Stimulated activated CD4-positive, alpha-beta T cell treated with anti-CD3 and anti-CD28 coated beads, Interleukin-4, amount 100 ng/mL, for 24 hours (primary cell): ENCODE measurements around the gene RAP1GAP.
"Not testable (repeated sequence)": the region's sequence is repeated elsewhere in the genome, so short reads cannot be mapped to it uniquely, and the experiment has no call there.

ENCODE experiments used
- DNase-seq: peaks from one replicate; pipeline ENCODE4 v3.0.0-alpha.2; 2020

RAP1GAP gene

DNA sequence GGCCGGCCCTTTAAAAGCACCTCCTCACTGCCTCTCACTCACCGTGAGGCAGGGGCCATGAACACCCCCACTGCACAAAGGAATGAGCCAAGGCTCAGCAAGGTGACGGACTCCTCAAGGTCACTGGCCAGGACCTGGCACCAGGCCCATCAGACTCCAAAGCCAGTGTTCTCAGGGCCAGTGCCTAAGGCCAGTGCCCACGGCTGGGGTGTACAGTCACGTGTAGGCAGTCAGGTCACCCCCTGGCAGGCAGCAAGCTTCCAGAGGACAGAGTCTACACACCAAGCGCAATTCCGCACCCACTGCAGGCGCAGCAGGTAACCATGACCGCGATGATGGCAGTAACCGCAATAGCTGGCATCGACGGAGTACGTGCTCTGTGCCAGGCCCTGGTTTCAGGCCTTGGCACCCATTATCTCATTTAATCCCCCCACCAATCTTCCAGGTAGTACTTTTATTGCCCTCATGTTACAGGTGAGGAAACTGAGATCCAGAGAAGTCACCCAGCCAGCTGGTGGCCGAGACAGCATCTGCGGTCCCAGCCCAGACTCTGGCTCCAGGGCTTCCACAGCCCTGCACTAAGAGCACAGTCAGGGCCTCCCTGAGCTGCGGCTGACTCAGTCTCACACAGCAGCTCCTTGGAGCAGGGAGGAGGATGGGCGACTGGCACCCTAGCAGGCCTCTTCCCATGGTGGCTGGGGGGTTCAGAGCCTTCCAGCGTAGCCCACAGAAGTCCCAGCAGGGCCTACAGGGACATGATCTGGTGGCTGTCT is 27.0 kb downstream of the RAP1GAP start:
- DNase-seq: no peak

DNA sequence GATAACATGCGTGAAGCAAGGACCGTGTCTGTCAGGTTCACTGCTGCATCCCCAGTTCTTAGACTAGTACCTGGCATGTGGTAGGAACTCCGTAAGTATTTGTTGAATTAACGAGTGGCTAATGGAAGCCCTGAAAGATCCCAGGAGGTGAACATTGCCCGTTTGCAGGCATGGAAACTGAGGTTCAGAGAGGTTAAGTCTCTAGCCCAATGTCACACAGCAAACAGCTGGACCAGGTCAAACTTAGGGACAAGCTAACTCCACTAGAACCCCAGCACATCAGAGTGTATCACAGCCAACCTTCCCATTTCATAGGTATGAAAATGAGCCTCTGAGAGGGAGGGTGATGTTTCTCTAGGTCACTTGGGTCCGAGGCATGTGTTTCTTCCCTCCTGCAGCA is 27.6 kb downstream of the RAP1GAP start:
- no peak for DNase-seq

DNA sequence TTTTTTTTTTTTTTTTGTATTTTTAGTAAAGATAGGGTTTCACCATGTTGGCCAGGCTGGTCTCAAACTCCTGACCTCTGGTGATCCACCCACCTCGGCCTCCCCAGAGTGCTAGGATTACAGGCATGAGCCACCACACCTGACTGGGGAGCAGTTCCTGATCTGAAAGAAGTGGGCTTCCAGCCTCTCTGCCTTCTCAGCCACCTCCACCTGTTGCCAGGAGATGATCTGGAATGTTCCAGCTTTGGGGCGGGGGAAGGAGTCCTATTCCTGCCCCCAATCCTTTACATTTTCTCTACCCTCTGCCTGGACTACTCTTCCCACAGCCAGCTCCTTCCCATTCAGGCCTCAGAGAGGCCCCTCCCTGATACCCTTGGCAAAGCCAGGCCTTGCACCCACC is 28.1 kb downstream of the RAP1GAP start:
- no peak for DNase-seq

DNA sequence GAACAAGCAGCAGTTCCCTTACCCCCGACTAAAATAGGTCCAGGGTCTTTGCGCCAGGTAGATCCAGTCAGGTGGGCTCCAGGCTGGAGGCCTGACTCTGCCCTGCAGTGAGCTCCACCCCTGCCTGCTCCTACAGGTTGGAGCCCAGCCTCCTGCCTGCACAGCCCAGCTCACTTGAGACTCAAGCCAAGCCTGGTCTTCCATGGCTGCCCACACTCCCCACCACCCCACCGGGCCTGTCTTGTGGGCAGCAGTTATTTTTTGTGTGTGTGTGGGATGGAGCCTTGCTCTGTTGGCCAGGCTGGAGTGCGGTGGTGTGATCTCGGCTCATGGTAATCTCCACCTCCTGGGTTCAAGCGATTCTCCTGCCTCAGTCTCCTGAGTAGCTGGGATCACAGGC is 28.5 kb downstream of the RAP1GAP start:
- DNase-seq: no peak

DNA sequence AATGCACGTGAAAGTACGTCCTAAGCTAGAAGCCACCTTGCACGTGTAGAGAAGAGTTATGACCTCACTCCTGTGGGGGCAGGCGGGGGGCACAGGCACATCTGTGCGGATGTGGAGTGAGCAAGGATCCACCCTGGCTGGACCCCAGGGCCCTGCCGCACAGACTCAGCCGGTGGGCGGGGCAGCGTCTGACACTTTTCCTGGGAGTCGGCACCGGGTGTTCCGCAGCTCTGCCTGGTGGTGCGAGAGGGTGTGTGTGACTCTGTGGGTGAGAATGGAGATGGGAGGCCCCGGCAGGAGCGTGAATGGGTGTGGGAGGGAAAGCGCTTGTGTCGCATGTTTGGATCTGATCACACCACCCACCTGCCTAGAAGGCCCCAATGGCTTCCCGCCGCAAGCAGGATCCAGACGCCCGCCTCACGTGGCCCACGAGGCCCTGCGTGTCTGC is 29.5 kb downstream of the RAP1GAP start:
- no peak for DNase-seq

DNA sequence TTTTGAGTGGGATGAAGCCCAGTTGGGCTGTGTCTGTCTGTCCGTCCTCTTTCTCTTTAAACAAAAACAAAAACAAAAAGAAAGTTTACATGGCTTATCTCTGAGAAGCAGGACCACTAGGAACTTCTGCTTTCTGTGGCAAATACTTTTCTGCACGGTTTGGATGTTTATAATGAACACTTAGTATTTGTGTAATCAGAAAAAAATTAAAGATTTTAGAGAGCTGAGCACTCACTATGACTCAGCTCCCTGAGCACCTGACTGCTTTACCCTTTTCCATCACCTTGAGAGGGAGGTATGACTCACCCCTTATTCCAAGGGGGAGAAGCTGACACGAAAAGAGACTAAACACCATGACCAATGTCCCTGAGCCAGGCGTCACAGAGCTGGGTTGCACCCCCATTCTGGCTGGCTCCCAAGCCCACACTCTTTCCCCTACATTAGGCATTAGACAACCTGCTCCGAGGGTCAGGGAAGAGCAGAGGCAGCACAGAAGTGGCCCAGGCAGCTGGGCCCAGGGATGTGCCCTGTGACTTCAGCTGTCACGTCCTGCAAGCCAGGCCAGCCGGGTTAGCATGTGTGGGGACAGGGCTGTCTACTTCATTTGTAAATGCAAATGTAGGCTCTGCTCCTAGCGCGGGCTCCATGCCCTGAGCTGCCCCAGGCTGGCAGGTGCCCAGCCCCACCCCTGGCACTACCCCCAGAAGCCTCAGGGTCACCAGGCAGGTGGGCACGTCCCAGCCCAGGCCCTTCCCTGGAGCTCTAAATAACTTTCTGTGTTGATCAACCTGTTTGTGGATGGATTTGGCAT is 30.4 kb downstream of the RAP1GAP start:
- peak; percentile 19 for DNase-seq

DNA sequence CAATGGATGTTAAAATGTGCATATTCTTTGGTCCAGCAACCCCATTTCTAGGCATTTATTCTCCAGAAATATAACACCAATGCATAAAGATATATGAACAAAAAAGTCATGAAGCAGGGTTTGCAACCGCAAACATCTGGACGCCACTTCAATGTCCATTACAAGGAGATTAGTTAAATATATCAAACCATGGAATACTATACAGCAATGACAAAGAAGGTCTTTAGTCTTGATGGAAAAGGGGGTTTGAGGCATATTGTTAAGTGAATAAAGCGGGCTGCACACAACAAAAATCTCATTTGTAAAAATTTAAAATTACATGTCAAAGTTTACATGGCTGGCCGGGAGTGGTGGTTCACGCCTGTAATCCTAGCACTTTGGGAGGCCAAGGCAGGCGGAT is 31.6 kb downstream of the RAP1GAP start:
- DNase-seq: no peak

DNA sequence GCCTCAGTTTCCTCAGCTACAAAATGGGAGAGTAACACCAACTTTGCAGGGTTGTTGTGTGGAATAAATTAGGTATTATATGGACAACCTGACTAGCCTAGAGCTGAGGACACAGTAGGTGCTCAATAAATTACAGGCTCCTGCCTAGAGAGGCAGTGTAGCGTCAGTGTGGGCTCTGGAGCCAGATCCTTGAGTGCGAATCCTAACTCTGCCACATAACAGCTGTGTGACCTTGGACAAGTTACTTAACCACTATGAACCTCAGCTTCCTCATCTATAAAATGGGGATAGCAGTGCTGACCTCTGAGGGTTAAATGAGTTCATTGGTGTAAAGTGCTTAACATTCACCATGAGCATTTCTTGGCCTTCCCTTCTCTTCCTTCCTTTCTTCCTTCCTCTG is 33.1 kb downstream of the RAP1GAP start:
- DNase-seq: no peak

DNA sequence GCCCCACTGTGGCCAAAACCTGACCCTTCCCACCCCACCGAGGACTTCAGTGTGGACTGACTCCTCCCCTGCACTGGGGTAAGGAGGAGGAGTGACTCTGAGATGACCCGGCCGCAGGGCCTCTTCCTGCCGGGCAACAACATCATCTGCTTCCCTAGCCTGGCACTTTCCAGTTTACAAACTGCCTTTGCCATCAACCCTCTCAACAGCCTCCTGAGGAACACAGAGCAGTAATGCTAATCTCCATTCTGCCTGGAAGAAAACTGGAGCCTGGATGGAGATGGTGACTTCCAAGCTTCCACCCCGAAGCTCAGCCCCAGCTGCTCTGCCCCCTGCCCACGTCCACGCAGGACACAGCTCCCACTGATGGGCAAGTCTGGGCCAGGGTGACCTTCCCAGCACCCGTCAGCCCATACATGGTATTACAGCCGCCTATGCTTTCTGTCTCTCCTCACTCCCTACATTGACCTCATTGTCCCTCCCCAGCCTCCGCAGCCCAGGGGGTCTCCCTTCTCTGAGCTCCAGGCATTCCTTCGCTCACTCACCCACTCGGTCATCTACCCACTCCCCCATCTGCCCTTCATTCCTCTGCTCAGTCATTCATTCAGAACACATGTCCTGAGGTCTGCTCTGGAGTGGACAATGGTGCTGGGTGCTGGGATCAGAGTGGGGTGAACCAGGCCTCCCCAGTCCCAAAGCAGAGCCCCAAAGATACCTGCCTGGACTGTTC is 34.2 kb downstream of the RAP1GAP start:
- DNase-seq: no peak

DNA sequence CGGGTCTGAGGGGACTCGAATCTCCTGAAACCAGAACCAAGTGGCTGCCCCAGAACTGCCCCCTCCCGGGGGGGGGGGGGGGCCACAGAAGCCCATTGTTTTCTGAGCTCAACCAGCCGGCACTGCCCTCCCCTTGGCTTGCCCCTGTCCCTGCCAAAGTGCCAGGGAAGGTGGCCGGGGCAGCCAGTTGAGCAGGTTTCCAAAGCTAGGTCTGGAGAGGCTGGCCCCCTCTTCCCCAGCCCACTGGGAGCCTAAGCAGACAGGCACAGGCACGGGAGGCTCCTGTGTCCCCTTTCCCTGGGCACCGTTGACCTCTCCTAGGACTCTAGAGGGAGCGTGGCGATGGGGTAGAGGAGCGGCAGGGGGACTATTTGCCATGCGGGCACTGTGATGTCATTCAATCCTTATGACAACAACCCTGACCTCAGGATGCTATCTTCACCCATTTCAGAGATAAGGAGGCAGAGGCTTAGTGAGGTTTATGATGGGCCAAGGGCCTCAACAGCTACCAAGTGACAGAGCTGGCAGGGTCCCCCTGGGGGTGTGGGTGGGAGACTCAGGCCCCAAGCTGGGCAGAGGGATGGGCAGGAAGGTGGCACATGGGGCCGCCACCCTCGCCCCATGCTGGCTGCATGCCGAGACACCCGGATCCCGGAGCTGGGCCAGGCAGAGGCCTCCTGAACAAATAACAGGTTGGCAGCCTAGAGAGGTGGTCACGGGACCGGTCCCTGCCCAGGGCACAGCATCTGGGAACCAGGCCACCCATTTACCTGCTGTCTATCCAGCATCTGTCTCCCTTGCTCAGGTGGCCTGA is 35.0 kb downstream of the RAP1GAP start:
- no peak for DNase-seq

DNA sequence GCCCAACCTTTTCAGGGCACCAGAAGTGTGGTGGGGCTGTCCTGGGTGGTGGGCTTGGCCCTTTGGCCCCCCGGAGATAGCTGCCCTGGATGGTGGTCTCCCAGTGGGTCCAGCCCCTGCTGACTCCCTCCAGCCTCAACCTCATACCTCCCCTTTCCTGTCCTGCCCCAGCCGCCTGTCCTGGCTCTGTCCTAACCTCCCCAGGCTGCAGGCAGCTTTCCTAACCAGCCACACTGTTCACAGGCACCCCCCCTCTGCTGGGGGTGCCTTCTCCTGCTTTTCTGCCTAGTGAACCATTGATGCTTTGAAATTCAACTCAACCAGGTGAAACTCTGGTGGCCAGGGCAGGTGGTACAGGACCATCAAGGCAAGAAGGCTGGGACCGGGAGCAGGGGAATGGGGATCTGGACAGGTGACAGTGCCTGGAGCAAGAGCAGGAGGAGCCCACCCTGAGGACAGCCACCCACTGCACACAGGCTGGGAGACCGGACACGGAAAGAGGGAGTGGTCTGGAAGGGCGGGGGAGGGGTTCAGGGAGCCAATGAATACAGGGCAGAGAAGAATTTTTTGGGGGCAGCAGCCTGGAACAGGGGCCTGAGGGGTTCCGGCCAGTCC is 35.9 kb downstream of the RAP1GAP start:
- DNase-seq: no peak

DNA sequence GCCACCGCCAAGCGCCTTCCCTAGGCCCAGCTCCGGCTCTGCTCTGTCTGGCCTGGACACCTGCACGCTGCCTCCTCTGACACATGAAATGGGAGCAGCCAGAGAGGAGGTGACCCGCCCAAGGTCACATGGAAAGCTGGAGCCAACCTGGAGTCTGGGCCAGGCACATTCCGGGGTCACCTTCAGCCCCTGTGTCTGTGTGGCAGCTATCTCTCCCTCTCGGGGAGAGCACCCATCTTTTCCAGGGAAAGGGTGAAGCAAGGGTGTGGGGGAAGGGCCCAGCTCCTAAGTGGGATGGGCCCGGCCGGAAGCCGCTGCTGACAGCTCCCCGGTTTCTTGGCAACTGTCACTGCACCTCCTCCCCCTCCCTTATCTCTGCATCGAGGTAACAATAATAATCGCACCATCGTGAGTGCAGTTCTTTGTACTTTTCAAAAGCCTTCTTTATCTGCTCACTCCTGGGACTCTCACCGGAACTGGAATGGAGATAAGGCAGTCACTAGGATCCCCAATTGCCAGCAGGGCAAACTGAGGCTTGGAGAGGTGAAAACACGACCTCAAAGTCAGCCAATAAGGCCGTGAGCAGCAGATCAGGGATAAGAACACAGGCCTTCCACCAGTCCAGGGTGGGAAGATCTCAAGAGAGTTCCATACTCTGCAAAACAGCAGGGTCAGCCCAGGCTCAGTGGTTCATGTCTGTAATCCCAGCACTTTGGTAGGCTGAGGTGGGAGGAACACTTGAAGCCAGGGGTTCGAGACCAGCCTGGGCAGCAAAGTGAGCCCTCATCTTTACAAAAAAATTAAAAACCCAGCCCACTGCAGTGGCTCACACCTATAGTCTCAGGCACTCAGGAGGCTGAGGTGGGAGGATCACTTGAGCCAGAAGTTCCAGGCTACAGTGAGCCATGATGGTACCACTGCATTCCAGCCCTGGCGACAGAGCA is 36.9 kb downstream of the RAP1GAP start:
- DNase-seq: no peak

DNA sequence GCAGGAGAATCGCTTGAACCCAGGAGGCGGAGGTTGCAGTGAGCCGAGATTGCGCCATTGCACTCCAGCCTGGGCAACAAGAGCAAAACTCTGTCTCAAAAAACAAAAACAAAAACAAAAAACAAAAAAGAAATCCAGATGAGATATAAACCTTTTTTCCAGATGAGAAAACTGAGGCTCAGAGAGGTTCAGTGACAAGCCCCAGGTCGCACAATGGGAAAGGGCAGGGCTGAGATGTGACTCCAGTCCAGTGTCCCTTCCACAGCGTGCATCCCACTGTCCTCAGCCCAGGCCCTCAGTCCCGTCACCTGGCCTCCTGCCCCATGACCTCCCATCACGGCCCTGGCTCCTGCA is 37.6 kb downstream of the RAP1GAP start:
- not testable (repeated sequence) for DNase-seq

DNA sequence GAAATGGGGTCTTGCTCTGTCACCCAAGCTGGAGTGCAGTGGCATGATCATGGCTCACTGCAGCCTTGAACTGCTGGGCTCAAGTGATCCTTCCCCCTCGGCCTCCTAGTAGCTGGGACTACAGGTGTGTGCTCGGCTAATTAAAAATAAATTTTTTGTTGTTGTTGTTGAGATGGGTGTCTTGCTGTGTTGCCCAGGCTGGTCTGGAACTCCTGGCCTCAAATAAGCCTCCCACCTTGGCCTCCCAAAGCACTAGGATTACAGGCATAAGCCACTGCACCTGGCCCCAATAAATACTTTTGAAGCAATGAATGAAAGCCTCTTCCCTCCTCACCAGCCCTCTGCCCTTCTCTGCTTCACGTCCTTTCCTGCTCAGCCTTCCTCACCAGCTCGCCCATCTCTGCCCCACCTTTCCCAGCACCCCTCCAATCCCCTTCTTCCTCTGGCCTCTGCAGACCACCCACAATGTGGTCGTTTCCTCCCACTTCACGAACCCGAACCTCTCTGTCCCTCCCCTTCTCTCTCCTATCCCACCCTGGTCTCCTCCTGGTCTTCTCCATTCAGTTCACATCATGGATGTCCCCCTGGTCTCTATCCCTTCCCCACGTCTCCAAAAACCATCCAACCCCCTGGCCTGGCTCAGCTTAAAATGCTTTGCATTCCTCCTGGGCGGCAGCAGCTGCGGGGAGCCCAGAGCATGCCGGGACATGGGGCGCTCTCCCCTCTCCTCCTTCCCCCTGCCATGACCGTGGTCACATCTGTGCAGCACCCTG is 38.4 kb downstream of the RAP1GAP start:
- DNase-seq: no peak

DNA sequence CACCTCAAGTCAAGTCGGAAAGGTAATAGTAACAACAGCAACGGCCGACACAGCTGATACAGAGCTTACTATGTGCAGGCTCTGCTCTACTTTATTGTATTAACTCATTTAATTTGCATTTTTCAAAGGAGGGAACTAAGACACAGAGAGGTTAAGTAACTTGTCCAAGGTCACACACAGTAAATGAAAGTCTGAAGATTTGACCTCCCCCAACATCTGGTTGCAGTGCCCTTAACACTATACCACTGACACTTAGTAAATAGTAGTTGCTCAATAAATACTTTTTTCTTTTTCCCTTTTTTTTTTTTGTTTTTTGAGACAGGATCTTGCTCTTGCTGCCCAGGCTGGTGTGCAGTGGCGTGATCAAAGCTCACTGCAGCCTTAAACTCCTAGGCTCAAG is 39.2 kb downstream of the RAP1GAP start:
- DNase-seq: no peak

DNA sequence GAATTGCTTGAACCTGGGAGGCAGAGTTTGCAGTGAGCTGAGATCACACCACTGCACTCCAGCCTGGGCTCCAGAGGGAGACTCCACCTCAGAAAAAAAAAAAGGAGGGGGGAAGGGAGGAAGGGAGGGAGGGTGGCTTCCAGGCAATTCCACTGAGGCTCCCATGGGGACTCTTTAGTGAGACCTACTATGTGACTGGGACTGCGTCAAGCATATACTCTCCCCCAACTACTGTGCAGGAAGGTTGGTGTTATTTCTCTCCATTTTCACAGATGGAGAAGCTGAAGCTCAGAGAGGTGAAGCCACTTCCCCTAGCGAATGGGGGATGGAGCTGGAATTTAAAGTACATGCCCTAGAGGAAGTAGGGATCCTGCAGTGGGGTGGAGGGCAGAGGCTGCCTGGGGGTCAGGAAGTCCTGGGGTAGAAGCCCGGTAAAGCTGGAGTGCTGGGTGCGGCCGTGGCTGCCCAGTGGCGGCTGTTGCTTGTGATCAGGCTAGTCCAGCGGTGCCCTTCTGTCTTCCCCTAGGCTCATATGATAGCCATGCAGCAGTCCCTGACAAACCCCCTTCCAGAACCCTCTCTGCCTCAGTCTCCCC is 40.3 kb downstream of the RAP1GAP start:
- DNase-seq: no peak

DNA sequence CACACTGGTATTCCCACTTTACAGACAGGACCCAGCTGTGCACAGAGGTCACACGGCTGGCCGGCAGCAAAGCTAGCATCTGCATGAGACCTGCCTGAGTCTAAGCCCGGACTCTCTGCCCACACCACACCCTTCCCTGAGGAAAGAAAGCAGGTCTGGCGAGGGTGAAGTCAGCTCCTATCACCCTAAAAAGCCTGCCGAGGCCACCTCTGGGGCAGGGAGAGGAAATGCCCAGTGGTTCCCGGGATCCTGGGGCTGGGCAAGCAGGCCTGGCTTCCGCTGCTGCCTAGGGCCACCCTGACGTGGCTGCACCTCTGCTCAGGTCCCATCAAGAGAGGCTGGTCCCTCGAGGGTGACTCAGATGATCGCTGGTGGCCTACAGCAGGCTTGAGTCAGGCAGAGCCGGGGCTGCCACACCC is 42.2 kb downstream of the RAP1GAP start:
- no peak for DNase-seq

DNA sequence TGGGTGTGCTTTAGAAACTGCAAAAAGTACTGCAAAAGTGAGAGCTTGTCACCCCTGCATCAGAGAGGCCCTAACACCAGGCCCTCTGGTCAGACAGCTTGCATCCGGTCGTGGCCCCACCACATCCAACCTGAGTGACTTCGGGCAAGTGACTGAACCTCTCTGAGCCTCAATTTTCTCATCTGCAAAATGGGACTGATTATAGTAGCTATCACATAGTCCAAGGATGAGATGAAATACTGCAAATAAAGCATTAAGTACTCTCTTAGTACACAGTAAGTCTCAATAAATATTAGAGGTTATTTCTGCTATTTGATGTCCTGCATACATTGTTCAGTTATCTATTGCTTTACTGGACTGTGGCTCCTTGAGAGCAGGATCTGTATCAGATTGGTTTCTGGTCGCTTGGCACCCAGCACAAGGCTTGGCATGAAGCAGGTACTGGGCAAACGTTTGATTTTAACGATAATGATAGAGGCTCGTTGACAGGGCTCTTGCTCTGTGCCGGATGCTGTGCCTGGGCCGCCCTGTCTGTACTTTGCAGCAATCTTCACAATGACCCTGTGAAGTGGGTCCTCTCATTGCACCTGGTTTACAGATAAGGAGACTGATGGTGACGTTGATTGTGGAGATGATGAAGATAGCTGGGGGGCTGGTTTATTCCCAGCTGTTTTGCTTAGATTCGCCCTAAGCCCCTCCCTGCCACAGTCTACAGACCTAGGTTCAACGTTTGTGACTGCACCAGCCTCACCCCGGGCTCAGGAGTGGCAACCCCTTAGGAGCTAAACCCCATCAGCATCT is 43.6 kb downstream of the RAP1GAP start:
- no peak for DNase-seq
